GM12892 (cell line): ENCODE measurements around the gene EVC2. TPM values are rescaled to one million over a fixed set of nuclear protein-coding genes. Genes with fewer than 3 reads are reported as not detected.

Experiments used
- DNase-seq: peaks from one replicate; pipeline ENCODE4 v3.0.0; 2011; ENCODE audit not compliant: insufficient read length
- FAIRE-seq: peaks from 2 replicates; lab custom pipeline; 2011; peaks lifted over from hg19 to GRCh38; lab: Jason Lieb, UNC
- POLR2A ChIP-seq: IDR thresholded peaks from 2 replicates; pipeline ENCODE4 v1.6.1; 2011; ENCODE audit warnings: low read depth, low read length, control low read depth
- POLR2AphosphoS5 ChIP-seq: IDR thresholded peaks from 2 replicates; pipeline ENCODE4 v1.6.1; 2011; ENCODE audit warnings: low read depth, low read length, control low read depth
- TAF1 ChIP-seq: IDR thresholded peaks from 2 replicates; pipeline ENCODE4 v1.6.1; 2011; ENCODE audit warnings: low read depth, mild to moderate bottlenecking, control low read depth, low read length, borderline replicate concordance
- polyA plus RNA-seq: library from polyadenylated mRNA; unstranded; fragments of >200 nt; gene quantifications from one replicate; pipeline ENCODE4 v1.2.1, GENCODE V29; 2012; ENCODE audit warnings: missing spikeins, inconsistent platforms; ENCODE audit not compliant: missing spikeins

The EVC2 gene, protein sequence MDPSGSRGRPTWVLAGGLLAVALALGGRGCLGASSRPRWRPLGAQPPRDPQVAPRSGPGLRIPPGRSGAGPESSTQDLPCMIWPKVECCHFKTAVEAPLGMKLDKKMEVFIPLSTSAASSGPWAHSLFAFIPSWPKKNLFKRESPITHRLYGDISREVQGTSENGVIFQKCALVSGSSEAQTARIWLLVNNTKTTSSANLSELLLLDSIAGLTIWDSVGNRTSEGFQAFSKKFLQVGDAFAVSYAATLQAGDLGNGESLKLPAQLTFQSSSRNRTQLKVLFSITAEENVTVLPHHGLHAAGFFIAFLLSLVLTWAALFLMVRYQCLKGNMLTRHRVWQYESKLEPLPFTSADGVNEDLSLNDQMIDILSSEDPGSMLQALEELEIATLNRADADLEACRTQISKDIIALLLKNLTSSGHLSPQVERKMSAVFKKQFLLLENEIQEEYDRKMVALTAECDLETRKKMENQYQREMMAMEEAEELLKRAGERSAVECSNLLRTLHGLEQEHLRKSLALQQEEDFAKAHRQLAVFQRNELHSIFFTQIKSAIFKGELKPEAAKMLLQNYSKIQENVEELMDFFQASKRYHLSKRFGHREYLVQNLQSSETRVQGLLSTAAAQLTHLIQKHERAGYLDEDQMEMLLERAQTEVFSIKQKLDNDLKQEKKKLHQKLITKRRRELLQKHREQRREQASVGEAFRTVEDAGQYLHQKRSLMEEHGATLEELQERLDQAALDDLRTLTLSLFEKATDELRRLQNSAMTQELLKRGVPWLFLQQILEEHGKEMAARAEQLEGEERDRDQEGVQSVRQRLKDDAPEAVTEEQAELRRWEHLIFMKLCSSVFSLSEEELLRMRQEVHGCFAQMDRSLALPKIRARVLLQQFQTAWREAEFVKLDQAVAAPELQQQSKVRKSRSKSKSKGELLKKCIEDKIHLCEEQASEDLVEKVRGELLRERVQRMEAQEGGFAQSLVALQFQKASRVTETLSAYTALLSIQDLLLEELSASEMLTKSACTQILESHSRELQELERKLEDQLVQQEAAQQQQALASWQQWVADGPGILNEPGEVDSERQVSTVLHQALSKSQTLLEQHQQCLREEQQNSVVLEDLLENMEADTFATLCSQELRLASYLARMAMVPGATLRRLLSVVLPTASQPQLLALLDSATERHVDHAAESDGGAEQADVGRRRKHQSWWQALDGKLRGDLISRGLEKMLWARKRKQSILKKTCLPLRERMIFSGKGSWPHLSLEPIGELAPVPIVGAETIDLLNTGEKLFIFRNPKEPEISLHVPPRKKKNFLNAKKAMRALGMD
- polyA plus RNA-seq = 0.61 TPM

DNA sequence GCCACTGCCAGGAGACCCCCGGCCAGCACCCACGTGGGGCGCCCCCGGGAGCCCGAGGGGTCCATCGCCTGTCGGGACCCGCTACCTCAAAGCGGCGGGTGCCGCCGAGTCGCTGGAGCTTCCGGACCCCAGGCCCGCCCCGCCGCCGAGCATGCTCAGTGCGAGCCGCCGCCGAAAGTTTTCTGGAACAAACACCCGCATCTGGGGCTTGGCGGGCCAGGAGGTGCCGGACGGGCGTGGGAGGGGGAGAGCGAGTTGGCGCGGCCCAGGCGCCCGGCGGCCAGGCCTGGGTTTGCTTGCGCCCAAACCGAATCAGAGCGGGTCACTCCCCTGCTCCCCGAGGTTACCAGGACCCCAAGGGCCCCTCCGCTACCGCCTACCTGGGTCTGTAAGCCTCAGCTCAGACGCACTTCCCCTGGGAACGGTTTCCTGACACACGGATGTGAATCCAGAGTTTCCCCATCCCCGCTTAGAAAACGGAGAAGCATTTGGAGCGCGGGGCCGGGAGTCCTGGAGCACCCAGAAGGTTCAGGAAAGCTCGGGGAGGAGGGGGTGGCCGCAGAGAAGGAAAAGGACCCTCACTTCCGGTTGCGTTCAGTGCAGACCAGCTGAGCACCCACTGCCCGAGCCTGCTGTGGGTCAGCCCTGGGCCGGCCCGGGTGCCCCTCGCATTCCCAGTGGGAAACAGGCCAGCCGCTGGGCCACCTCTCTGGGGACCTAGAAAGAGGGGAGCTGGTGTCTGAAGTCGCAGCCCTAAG is at the start of gene EVC2:
EVC2 (minus strand) TSS at position 111 of the 758 bp plus-strand sequence; CDS start at position 65, 46 bp downstream.
- TF ChIP-seq POLR2A (no peak), TAF1 (no peak), POLR2AphosphoS5 (no peak)
- FAIRE-seq (no peak), DNase-seq (no peak)

- FAIRE-seq (no peak), DNase-seq (no peak)
- TF ChIP-seq POLR2AphosphoS5 (no peak), POLR2A (no peak), TAF1 (no peak)
These were observed 49.6 kb upstream of the EVC2 start for GRCh38 chr4:5757954-5758353.

DNA sequence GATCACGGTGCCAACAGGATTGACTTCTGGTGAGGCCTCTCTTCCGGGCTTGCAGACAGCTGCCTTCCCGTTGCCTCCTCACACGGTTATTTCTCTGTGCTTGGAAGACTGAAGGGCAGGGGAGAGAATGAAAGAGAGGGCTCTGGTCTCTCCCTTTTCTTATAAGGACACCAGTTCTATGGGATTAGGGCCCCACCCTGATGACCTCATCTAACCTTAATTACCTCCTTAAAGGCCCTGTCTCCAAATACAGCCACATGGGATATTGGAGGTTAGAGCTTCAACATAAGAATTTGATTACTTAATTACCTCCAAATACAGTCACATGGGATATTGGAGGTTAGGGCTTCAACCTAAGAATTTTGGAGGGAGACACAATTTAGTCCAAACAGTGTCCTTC is 49.2 kb upstream of the EVC2 start:
- no peak for DNase-seq
- no peak for FAIRE-seq
- TF ChIP-seq POLR2AphosphoS5 = no peak
- no peak for TF ChIP-seq POLR2A
- no peak for TF ChIP-seq TAF1

GRCh38 chr4:5757091-5757490 is 48.7 kb upstream of the EVC2 start:
- FAIRE-seq (no peak), DNase-seq (no peak)
- TF ChIP-seq POLR2AphosphoS5 = no peak
- TF ChIP-seq POLR2A = no peak
- TF ChIP-seq TAF1 = no peak

GRCh38 chr4:5756271-5756670 is 47.9 kb upstream of the EVC2 start:
- no peak for FAIRE-seq
- TF ChIP-seq POLR2A = no peak
- TF ChIP-seq POLR2AphosphoS5 = no peak
- TF ChIP-seq TAF1 = no peak
- DNase-seq = no peak

- FAIRE-seq = no peak
- TF ChIP-seq TAF1 (no peak), POLR2AphosphoS5 (no peak), POLR2A (no peak)
- DNase-seq = no peak
These were observed 47.3 kb upstream of the EVC2 start for GRCh38 chr4:5755679-5756078.

DNA sequence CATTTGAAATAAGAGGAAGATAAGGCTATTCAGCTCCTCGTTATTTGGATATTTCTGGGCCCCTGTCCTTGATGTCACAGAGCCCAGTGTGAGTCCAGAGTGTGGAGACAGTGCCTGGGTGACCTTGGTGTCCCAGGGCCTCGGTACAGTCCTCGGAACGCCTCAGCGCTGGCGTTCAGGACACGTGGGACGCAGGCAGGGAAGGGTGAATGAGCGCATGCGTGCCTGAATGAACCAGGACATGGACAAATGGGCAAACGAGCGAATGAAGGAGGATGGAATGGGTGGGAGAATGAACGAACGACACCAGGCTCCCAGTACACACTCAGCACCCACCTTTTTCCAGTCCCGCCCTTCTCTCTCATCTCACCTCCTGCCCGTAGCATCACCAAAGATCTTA is 46.8 kb upstream of the EVC2 start:
- FAIRE-seq = peak; percentile 14
- DNase-seq = no peak
- no peak for TF ChIP-seq POLR2A
- no peak for TF ChIP-seq TAF1
- no peak for TF ChIP-seq POLR2AphosphoS5

DNA sequence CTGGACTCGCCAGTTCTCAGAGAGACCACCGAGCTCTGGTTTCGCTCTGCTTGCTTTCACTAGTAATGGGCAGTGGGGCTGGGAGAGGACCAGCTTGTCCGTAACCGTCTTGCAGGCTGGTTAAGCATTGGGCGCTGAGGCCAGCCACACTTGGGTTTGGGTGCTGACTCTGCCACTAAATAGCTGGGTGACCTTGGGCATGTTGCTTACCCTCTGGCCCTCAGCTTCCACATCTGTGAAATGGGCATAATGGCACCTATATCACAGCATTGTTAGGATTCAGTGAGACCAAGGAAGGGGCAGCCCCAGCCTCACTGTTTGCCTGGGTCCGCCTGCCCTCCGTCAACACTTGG is 46.1 kb upstream of the EVC2 start:
- no peak for FAIRE-seq
- TF ChIP-seq POLR2AphosphoS5 (no peak), POLR2A (no peak), TAF1 (no peak)
- DNase-seq = no peak

GRCh38 chr4:5753766-5754528 is 45.6 kb upstream of the EVC2 start:
- FAIRE-seq = peak; percentile 85
- DNase-seq = no peak
- no peak for TF ChIP-seq POLR2AphosphoS5
- 0 out of 2 replicates have a peak, but pooled peaks have one; percentile 19 for TF ChIP-seq POLR2A

GRCh38 chr4:5753366-5753765 is 45.0 kb upstream of the EVC2 start:
- TF ChIP-seq POLR2AphosphoS5 = no peak
- TF ChIP-seq POLR2A = no peak
- TF ChIP-seq TAF1 = no peak
- DNase-seq (no peak), FAIRE-seq (no peak)
